ENCODE measurements around the gene TMPRSS5.

Gene TMPRSS5

GRCh38 chr11:113643701-113644100 is 62.4 kb downstream of the TMPRSS5 start:
- TF ChIP-seq NFIC (IDR thresholded peaks at IDR 0.05) (no peak), REST (IDR thresholded peaks at IDR 0.05; ENCODE audit: low read depth) (peak; percentile 62), EP300 (IDR thresholded peaks at IDR 0.05; ENCODE audit: borderline replicate concordance) (no peak), FOXM1 (IDR thresholded peaks at IDR 0.05; ENCODE audit: borderline replicate concordance, low read depth) (no peak), TEAD4 (IDR thresholded peaks at IDR 0.05) (no peak), ZBTB7A (IDR thresholded peaks at IDR 0.05; ENCODE audit: low read depth) (no peak), YY1 (IDR thresholded peaks at IDR 0.05; ENCODE audit: low read depth) (no peak), TCF12 (IDR thresholded peaks at IDR 0.05; ENCODE audit: low read depth) (no peak), CREB1 (IDR thresholded peaks at IDR 0.05; ENCODE audit: low read depth) (no peak)

- TF ChIP-seq TCF12 (IDR thresholded peaks at IDR 0.05; ENCODE audit: low read depth) (no peak), EGR1 (IDR thresholded peaks at IDR 0.05) (no peak), YY1 (IDR thresholded peaks at IDR 0.05; ENCODE audit: low read depth) (no peak), MAX (IDR thresholded peaks at IDR 0.05) (no peak), REST (IDR thresholded peaks at IDR 0.05; ENCODE audit: low read depth) (no peak), NFIC (IDR thresholded peaks at IDR 0.05) (no peak), FOXM1 (IDR thresholded peaks at IDR 0.05; ENCODE audit: borderline replicate concordance, low read depth) (no peak), RAD21 (IDR thresholded peaks at IDR 0.05; ENCODE audit: low read depth) (no peak), TAF1 (IDR thresholded peaks at IDR 0.05; ENCODE audit: low read depth) (no peak), ZBTB7A (IDR thresholded peaks at IDR 0.05; ENCODE audit: low read depth) (no peak), TEAD4 (IDR thresholded peaks at IDR 0.05) (no peak), EP300 (IDR thresholded peaks at IDR 0.05; ENCODE audit: borderline replicate concordance) (no peak), CREB1 (IDR thresholded peaks at IDR 0.05; ENCODE audit: low read depth) (no peak), CEBPB (IDR thresholded peaks at IDR 0.05) (no peak), USF1 (IDR thresholded peaks at IDR 0.05) (no peak)
Observed at GRCh38 chr11:113643006-113643585, 63.0 kb downstream of the TMPRSS5 start.

GRCh38 chr11:113642090-113642489 is 64.0 kb downstream of the TMPRSS5 start:
- TF ChIP-seq CEBPB (IDR thresholded peaks at IDR 0.05), result no peak
- no peak for TF ChIP-seq FOXM1 (IDR thresholded peaks at IDR 0.05; ENCODE audit: borderline replicate concordance, low read depth)
- no peak for TF ChIP-seq TAF1 (IDR thresholded peaks at IDR 0.05; ENCODE audit: low read depth)
- TF ChIP-seq NFIC (IDR thresholded peaks at IDR 0.05), result no peak
- no peak for TF ChIP-seq REST (IDR thresholded peaks at IDR 0.05; ENCODE audit: low read depth)
- TF ChIP-seq ZBTB7A (IDR thresholded peaks at IDR 0.05; ENCODE audit: low read depth), result no peak

- TF ChIP-seq NFIC (IDR thresholded peaks at IDR 0.05), result no peak
- peak; percentile 73 for TF ChIP-seq REST (IDR thresholded peaks at IDR 0.05; ENCODE audit: low read depth)
Observed at GRCh38 chr11:113638376-113638775, 67.7 kb downstream of the TMPRSS5 start.

All from Ishikawa (cell line).